CD4-positive, alpha-beta T cell treated with Interleukin-4 for 1 hour (primary cell): ENCODE measurements around the gene TMEM184B.

Experiments used
- DNase-seq, 2 donors: peaks; one replicate each; pipeline ENCODE4 v3.0.0-alpha.2; 2020 to 2022

Gene TMEM184B

DNA sequence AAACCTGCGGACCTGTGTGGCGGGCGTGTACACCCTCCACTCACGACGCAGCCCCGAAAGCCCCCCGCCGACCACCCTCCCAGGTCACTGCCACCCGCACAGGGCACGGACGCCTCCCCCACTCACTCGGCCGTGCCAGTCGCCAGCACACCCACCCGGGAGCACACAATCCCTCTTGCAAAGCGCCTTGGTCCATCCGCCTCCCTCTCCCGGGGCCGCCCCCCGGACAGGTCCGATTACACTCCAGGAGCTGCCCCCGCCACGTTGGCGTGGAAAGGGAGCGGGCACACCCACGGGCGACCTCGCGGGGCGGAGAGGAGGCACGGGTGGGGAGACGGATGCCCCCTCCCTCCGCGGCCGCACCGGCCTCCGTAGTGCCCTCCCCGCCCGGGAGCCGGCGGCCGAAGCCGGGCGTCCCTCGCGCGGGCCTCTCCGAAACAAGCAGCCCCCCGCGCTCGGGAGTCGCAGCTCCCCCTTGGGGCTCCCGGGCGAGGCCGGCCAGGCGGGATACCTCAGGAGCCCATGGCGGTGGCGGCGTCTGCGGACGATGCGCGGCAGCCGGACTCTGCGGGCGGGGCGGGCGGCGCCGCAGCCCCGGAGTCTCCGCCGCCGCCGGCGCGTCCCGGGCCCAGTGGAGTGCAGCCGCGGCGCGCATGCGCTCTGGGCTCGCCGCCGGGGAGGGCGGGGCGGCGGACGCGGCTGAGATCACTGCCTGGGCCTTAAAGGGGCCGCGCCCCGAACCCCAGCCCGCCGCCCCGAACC is at the start of gene TMEM184B:
Gene TMEM184B, minus strand, starts transcription at position 638 of the 762 bp plus-strand sequence. CDS start 25,049 bp downstream, outside the sequence.
- peak; percentile 83 to 84 for DNase-seq

DNA sequence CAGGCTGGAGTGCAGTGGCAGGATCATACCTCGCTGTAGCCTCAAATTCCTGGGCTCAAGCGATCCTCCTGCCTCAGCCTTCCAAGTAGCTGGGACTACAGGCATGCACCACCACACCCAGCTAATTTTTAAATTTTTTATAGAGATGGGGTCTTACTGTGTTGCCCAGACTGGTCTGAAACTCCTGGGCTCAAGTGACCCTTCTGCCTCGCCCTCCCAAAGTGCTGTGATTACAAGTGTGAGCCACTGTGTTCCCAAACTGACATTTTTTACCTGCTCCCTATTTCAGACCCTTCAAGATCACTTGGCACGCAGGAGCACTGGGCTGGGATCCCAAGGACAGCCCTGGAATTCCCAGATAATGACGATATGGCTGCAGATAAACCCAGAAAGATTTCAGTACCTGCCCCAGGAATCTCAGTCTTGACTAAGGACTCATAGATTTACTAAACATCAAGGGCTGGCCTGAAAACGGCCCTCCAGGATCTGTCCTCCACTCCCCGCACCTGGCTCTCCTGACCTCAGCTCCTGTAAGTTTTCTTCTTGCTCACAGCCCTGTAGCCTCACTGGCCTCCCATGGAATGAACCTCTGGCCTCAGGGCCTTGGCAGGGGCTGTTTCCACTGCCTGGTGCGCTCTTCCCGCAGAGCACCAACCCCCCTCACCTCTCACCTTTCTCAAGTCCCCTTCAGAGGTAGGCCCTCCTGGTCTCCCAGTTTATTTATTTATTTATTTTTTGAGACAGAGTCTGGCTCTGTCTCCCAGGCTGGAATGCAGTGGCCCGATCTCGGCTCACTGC is 48.0 kb upstream of the TMEM184B start:
- no peak for DNase-seq

DNA sequence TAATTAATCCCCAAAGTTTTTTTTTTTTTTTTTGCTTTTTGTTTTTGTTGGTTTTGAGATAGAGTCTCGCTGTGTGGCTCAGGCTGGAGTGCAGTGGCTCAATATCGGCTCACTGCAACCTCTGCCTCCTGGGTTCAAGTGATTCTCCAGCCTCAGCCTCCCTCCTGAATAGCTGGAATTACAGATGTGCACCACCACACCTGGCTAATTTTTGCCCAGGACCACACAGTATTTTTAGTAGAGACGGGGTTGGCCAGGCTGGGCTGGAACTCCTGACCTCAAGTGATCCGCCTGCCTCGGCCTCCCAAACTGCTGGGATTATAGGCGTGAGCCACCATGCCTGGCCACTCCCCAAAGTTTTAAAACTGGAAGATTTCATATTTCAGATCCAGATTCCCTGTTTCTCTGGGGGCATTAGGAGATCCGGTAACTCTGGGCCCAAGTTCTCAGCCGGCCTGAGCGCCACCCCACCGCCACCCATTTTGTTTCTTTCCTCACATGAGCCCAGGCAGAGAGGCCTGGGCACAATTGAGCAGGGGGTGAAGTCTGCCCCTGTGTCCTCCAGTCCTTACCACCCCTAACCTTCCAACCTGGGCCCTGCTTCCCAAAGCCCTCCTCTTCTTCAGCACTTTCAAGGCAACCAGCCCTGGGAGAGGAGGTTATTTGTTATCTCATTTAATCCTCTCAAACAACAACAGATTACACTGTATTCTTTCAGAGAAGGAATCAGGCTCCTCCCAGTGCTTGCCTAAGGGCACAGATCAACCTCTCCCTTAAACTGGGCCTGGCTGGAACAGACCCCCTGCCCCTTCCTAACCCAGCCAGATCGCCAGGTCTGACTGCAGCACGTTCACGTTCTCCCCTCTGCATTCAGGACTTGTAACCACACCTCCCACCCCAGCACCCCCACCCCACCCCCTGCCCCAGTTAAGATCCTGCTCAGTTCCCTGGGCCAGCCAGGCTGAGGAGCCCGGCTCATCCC is 46.3 kb upstream of the TMEM184B start:
- no peak for DNase-seq

DNA sequence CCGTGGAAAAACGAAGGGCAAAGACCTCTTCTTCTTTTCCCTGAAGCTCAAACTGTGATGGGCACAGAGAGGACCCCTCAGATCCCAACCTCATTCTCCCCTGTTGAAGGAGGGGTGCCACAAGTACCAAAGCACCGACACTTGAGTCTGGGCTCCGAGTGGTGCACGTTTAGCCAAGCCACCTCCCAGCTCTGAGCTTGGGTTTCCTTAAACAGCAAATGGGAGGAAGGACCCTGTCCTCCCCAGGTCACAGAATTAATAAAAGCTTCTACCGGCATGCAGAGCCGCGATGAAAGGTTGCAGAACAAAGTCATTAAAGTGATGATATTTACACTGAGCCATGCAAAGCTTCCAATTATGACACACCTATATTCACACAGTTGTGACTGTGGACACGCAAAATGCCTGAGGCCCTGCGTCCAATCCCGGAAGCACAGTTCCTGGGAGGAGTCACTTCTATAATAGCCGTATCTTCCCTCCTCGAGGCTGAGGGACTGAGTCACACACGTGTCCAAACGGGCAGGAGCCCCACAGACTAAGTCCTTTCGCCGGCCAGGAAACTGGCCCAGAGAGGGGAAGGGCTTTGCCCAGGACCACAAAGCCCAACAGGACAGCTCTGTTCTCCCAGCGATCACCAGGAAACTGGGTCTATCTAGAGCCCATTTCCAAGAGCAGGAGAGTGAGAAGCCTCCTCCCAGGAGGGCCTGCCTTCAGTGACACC is 45.3 kb upstream of the TMEM184B start:
- peak in 1 of 2 donors; percentile 28 for DNase-seq

DNA sequence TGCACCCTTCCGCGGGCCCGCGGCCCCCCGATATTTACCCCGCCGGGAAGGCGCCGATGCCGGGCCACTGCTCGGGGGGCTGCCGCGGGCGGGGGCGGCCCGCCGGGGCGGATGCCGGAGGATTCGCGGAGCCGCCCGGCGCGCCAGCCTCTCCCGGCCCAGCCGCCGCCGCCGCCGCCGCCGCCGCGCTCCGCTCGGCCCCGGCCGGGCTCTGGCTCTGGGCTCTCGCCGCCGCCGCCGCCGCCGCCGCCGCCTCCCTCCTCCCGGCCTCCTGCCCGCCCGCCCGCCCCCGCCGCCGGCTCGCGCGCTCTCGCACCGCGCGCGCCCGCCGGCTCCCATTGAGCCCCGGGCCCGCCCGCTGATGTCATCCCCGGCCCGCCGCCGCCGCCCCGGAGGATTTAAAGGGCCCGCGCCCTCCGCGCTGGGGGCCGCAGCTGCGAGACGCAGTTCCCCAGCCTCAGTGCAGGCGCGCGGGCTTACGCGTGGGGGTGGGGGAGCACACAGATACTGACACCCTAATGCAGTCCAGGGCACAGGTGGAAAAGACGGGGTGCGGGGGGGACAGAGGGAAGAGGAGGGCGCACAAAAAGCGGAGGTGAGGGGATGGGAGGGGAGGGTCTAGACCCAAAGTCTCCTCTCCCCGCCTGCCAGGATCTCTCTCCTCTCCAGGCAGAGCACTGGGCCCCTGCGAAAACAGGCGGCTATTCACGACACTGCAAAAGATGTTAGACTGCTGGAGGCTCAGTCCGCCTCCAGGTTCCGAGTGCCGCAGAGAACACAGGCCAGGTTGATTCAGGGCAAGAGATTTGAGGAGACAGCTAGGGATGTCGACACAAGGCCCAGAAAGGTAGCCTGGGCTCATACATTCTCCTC is 44.5 kb upstream of the TMEM184B start, which contains the start of gene CSNK1E:
Gene CSNK1E, minus strand, starts transcription at position 312 of the 873 bp plus-strand sequence. CDS start 3,276 bp downstream, outside the sequence.
- peak; percentile 75 to 80 for DNase-seq

DNA sequence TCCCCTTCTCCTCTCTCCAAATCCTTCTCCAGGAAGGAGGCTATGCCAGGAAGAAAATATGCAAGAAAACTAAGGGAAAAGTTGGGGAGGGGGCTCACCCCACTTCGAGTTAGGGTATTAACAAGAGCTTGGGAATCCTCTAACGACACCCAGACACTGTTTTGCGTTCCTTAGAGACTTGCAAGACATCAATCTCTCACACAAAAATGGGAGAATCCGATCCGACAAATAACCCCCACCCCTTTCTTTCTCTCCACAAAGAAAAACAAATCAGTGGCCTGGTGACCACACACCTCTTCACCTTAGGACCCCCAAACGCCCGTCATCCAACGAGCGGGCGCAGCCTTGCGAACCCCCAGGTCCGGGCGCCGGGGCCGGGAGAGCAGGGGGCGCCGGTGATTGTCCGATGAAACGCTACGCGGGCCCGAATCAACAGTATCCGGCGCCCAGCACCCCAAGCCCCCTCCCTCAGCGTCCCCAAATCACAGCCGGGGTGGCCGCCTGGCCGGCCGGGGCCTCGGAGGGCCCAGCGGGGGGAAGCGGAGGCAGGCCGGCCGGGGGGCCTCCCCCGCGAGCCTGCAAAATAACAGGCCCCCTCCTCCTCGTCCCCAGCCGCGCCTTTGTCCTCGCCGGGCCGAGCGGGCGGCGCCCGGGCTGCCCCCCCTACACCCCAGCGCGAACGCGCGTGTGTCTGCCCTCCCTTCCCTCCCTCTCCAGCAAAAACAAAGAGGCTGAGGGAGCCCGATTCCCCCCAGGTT is 43.7 kb upstream of the TMEM184B start:
- peak; percentile 56 to 61 for DNase-seq

DNA sequence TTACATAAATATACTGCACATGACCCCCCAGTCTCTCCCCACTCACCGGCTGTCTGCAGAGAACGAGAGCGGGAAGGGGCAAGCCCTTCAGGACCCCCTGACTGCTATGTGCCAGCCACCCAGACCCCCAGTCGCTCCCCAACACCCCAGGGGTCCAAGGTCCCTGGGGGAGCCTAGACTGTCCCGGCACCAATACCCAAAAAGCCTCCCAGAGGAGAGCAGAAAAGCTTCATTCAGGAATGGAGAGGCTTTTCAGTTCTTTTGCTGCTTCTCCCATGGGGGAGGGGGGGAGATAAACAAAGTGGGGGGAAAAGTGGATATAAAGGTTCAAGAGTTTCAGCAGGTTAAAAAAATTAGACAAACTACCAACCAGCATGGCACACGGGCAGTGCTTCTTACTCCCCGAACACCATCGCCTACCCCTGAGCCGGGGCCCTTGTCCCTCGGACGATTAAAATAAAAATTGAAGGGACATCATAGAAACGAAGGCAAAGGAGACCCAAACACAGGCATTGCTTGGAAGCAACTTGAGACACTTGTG is 43.1 kb upstream of the TMEM184B start:
- no peak for DNase-seq

DNA sequence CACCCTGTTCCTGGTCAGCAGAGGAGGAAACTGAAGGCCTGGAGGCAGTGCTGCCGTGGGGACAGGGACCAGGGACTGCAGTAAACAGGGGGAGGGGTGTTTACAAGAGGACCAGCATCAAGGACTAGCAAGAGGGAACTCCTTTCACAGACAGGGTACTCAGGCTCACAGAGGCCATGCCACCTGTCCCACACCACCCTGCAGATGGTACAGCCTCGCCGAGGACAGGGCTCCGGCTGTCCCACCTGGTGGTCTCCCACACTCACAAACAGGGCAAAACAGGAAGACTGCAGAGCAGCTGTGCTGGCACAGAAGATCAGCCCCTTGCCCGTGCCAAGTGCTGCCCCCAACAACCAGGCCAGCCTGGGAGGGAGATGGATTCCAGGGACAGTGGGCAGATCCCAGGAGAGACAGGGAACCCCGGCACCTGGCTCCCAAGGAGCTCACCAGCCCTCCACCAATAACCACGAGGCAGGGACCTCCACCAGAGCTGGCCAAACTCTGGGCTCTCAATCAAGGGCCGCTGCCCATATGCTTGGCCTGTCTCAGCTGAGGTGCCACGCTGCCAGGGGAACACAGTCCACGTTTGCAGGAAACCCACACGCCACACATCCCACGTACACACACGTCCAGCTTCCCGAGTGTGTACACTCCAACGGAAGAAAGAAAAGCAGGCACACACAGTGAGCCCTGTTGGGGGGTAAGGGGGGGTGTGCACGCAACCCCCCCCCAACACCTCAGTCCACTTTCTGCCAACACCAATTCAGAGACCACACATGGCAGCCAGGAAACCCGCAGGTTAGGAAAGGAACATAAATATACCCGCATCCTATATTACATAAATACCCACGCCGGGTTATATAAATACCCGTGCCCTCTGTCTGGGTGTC is 42.4 kb upstream of the TMEM184B start:
- peak in 1 of 2 donors; percentile 50 for DNase-seq

DNA sequence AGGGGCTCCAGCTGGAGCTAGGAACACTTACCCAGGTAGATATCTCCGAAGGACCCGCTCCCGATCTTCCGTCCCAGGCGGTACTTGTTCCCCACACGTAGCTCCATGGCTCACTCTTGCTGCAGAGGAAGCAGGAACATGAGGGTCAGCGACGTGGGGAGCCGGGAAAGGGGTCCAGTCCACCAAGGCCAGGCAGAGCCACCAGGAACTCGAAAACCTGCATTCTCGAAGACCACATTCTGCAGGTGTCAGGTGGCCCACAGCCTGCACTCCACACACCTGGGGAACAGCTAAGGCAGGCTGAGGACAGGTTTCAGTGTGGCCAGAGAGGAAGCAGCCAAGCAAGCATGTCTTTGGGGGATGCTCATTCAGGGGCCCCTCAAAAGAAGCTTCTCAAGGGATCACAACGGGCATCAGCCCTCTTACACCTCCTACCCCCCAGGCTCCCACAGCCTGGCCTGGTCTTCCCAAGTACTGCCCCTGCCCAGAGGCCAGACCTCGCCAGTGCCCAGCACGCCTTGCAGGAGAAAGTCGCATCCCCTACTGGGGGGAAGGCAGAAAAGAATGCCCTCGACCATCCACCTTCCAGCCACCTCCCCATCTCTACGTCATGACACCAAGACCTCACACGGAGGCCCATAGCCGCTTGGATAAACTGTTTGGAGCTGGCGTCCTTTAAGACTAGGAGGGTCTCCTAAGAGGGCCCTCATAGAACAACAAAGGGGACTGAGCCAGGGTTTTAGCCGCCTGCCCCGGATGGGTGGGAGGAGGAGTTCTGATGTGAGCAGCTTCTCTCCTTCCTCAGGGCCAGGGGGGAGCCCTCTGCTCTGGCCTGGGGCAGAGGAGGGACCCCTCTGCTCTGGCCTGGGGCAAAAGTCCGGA is 41.5 kb upstream of the TMEM184B start:
- no peak for DNase-seq

DNA sequence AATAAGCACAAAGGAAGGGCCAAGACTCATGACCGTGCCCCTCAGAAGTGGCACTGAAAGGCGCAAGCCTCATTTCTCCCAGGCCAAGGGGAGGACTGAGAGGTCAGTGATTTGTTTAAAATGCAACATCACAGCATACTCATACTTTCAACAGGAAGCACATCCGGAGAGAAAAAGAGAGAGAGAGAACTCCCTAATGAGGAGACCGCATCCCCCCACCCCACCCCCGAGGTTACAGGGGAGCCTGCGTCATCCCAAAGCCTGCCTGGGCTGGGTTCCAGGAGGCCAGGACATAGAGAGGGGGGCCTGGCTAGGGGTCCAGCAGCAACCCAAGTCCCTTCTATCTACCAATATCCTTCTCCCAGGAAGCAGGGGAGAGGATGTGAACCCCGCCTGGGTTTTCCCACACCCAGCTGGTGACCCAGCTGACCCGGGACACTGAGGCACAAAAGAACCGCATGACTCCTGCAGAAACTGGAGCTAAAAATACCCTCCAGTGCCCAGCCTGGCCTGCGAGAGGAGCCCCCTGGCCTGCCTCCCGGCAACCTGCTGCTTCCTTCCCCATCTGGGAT is 40.7 kb upstream of the TMEM184B start:
- peak in 1 of 2 donors; percentile 39 for DNase-seq

DNA sequence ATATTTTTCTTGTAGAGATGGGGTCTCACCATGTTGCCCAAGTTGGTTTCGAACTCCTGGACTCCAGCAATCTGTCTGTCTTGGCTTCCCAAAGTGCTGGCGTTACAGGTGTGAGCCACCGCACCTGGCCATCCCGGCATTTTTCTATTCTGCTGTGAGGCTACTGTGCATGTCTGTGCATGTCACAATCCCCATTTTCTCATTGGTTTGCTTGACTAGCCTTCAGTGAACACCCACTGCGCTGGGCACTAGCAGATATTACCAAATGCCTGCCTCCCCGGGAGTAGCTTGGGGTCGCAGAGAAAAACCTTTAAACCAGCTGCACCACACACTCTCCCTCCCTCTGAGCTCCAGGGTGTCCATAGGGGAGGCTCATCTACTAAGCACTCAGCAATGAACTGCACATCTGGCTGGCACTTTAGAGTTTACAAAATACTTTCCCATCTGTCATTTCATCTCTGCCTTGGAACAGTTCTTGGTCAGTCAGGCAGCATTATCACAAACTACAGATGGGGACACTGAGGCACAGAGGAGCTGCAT is 39.5 kb upstream of the TMEM184B start:
- DNase-seq = no peak

DNA sequence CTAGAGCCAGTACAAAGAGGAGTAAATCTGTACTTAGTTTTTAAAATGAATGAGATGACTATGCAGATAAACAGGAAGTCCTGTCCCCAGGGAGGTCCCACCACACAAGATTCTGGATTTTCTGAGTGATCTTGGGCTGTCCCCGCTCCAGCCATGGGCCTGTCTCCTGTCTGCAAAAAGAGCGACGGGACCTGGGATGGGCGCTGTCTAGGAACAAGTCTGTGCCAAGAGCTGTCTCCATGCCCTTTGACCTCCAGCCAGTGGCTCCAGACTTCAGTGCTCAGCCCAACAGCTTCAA is 38.5 kb upstream of the TMEM184B start:
- DNase-seq = no peak

DNA sequence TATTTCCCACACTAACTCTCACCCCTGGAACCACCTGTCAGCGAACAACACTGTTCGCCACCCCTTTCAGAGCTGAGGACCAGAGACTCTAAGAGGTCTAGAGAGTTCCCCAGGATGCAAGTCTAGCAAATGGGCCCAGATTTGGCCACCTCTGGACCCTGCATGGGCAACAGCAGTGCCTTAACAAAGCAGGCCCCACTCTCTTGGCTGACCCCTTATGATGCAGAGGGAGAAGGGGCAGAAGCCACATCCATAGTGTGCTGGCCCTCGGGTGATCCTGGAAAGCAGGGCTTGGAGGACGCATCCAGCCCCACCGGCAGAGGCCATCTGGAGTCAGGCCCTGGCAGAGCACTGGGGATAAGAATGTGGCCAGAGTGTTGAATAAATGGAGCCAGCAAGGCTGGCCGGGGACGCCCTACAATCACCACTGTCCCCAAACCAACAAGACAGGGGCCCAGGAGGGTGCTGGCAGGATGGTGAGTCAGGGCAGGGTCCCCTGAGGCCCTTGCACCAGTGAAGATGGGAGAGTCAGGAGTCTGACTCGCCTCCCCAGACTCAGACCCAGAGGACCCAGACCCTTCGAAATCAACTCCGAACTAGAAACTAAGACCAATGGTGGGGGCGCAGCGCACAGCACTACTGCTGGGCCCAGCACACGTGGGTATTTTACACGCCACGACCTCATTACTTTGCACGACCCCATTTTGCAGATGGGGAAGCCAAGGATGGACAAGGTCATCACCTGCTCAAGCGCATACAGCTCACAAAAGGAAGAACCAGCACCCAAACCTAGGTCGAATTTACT is 37.9 kb upstream of the TMEM184B start:
- no peak for DNase-seq

DNA sequence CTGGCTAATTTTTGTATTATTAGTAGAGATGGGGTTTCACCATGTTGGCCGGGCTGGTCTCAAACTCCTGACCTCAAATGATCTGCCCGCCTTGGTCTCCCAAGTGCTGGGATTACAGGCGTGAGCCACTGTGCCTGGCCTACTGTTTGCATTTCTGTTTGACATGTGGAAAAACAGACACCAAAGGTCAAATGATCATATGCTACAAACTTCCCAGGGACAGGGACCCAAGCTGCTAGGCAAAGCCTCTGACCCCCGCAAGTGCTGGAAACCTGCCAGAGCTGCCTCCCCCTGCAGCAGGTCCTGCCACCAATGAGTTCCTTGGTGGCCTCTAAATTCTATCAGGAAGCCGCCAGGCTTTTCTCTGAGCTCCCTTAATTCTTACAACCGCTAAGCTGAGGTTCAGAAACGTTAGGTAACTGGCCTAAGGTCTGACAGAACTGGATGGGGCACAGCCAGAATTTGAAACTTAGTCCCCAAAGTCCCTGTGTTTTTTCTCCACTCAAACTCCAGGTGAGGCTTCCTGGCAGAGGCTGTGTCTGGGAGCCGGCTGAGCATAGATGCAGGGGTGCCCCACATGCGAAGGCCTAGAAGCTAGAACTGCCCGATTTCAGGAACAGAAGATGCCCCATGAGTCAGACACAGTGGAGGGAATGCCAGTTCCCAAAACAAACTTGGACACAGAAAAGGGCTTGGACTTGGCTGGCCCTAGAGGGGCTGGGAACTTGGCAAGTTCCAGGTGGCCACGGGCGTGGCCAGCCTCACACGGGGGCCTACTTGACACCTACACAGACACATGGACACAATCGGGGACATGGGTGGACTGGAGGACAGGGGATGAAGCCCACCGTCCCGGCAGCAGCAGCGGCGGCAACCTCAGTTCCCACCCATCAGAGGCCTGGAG is 37.1 kb upstream of the TMEM184B start:
- no peak for DNase-seq

DNA sequence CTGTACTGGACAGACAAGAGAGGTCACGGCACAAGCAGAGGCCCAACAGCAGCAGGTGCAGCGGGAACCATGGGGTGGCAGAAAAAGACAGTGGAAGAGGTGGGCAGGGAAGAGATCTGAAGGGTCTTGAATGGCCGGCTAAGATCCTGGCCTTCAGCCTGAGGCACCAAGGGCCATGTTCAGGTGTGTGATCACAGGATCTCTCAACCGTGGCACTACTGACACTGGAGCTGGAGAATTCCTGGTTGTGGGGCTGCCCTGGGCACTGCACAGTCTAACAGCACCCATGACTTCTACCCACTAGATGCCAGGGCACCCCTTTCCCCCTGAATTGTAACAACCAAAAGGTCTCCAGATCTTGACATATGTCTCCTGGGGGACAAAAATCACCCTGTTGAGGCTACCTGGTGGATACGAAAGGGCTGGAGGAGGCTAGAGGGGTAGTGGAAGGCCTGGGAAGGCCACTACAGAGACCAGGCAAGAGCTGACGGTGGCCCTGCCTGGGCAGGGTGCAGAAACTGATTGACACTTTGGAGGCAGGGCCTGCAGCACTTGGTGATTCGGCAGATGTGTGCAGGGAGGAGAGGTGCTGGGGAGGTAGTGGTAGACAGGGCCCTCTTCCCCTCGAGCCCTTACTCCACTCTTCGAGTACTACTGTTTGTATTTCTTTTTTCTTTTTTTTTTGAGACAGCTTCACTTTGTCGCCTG is 36.1 kb upstream of the TMEM184B start:
- no peak for DNase-seq
